ENCODE data around the gene PTHLH. TPM values are rescaled to one million over a fixed set of nuclear protein-coding genes. Genes with fewer than 3 reads are reported as not detected.

PTHLH gene
- total RNA-seq, 1 experiment from 2014 or later = not detected

DNA sequence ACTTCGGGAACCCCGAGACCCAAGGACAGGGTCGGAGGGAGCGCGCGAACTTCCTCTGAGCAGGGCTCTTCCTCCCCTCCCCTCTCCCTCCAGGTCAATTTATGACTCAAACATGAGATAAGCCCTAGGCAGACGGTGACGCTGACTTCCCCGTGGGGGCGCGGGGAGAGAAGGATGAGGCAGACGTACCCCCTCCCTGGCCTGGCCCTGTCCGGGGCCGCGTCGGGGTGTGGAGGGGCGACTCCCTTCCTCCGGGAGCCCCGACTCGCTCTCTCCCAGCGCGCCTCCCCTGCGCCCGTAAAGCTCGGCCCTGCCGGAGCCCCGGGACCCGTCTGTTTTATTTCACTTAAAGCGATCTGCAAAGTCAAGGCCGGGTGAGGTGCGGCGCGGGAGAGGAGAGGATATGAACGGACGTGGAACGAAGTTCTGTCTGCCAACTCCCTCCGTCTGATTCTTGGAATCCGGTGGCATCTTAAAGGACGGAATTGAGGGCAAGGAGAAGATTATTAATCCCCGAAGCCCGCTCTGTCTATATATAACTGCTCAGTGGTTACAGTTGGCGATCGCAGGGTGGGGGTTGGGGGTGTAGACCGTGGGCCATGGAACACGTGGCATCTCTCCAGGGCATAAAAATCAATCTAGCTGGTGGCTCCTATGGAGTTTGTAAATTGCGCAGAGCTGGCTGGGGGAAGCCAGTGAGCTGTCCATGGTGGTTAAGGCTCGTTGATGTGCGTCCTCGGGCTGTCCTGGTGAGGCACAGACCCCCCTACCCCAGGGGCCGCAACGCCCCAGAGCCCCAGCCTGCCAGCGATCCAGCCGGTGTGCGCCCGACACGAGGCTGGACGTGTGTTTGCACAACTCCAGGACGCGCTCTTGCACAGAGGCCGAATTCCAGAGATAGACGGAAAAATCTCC is 2.9 kb upstream of the PTHLH start:
- H3K4me3 Mint-ChIP-seq = peak overlapping the region; percentile 81
- CTCF ChIA-PET = interaction anchor here (1.0 kb wide), 1 partner anchor 154 kb away, joined by 3 read pairs; no protein-coding TSS in a partner anchor
- H3K27me3 Mint-ChIP-seq (ENCODE audit: low read depth) = peaks cover 93% of the 10 kb centered on the region
- peak; percentile 56 for DNase-seq (ENCODE audit: low spot score)
- peaks cover 43% of the 10 kb centered on the region for H3K4me1 Mint-ChIP-seq
- H3K9me3 Mint-ChIP-seq = no peaks in the 10 kb centered on the region
- no peak for TF ChIP-seq JUN (CRISPR knock-in tag; IDR thresholded peaks at IDR 0.05)
- TF ChIP-seq GABPB1 (CRISPR knock-in tag; IDR thresholded peaks at IDR 0.05) = no peak
- TF ChIP-seq ATF6 (CRISPR knock-in tag; IDR thresholded peaks at IDR 0.05) = no peak
- TF ChIP-seq CTCF (IDR thresholded peaks at IDR 0.05) = no peak
- TF ChIP-seq FOXP4 (CRISPR knock-in tag; IDR thresholded peaks at IDR 0.05) = peak; percentile 68
- no peak for TF ChIP-seq SMAD4 (CRISPR knock-in tag; IDR thresholded peaks at IDR 0.05)
- no peak for TF ChIP-seq ZNF138 (CRISPR knock-in tag; conservative IDR thresholded peaks at IDR 0.05)
- TF ChIP-seq TEAD1 (CRISPR knock-in tag; IDR thresholded peaks at IDR 0.05) = no peak
- TF ChIP-seq SP1 (CRISPR knock-in tag; conservative IDR thresholded peaks at IDR 0.05) = 0 out of 2 replicates have a peak, but pooled peaks have one; percentile 19
- no peak for TF ChIP-seq ZNF121 (CRISPR knock-in tag; IDR thresholded peaks at IDR 0.05)
- peak; percentile 52; the same call in 1 of the 2 replicates for TF ChIP-seq FOXK1 (CRISPR knock-in tag; IDR thresholded peaks at IDR 0.05)
- no peak for TF ChIP-seq ZNF317 (CRISPR knock-in tag; IDR thresholded peaks at IDR 0.05; ENCODE audit: borderline replicate concordance, low read depth)
- peak; percentile 50; the same call in 1 of the 2 replicates for TF ChIP-seq FOXP1 (CRISPR knock-in tag; IDR thresholded peaks at IDR 0.05; ENCODE audit: borderline replicate concordance)
- TF ChIP-seq, protein P1, sequence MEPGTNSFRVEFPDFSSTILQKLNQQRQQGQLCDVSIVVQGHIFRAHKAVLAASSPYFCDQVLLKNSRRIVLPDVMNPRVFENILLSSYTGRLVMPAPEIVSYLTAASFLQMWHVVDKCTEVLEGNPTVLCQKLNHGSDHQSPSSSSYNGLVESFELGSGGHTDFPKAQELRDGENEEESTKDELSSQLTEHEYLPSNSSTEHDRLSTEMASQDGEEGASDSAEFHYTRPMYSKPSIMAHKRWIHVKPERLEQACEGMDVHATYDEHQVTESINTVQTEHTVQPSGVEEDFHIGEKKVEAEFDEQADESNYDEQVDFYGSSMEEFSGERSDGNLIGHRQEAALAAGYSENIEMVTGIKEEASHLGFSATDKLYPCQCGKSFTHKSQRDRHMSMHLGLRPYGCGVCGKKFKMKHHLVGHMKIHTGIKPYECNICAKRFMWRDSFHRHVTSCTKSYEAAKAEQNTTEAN (CRISPR knock-in tag; IDR thresholded peaks at IDR 0.05) = 0 out of 2 replicates have a peak, but pooled peaks have one; percentile 25
- TF ChIP-seq JAZF1 (CRISPR knock-in tag; IDR thresholded peaks at IDR 0.05) = no peak
- TF ChIP-seq MLX (CRISPR knock-in tag; IDR thresholded peaks at IDR 0.05) = no peak
- TF ChIP-seq RELA (CRISPR knock-in tag; IDR thresholded peaks at IDR 0.05; ENCODE audit: borderline replicate concordance) = no peak
- TF ChIP-seq, protein P2, sequence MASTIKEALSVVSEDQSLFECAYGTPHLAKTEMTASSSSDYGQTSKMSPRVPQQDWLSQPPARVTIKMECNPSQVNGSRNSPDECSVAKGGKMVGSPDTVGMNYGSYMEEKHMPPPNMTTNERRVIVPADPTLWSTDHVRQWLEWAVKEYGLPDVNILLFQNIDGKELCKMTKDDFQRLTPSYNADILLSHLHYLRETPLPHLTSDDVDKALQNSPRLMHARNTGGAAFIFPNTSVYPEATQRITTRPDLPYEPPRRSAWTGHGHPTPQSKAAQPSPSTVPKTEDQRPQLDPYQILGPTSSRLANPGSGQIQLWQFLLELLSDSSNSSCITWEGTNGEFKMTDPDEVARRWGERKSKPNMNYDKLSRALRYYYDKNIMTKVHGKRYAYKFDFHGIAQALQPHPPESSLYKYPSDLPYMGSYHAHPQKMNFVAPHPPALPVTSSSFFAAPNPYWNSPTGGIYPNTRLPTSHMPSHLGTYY (CRISPR knock-in tag; IDR thresholded peaks at IDR 0.05) = no peak
- POLR2A ChIA-PET = no interaction called here
- no peaks in the 10 kb centered on the region for H3K36me3 Mint-ChIP-seq
- H3K27ac Mint-ChIP-seq = no peak overlapping the region
- peak; percentile 57 for ATAC-seq
